ENCODE measurements around the gene ATP13A5. TPM values are rescaled to one million over a fixed set of nuclear protein-coding genes. Genes with fewer than 3 reads are reported as not detected.
A peak's percentile ranks its signal among the peaks of the same experiment; 100 is the strongest.

ATP13A5 gene
- total RNA-seq, 1 experiment from 2014 or later: not detected

GRCh38 chr3:193330555-193331204 is 47.9 kb downstream of the ATP13A5 start:
- intact Hi-C loops (cut with micrococcal nuclease; ENCODE audit: unreplicated experiment): no loop called here

GRCh38 chr3:193317682-193318300 is 60.8 kb downstream of the ATP13A5 start:
- no peak for TF ChIP-seq EZH2 (IDR thresholded peaks at IDR 0.05; ENCODE audit: borderline replicate concordance, low read depth, low read length, poor library complexity, severe bottlenecking)
- TF ChIP-seq CTCF (conservative IDR thresholded peaks at IDR 0.05; ENCODE audit: low read depth, low read length): no peak
- Histone ChIP-seq H3K27ac (ENCODE audit: low read depth, low read length, poor library complexity, severe bottlenecking) (no peak overlapping the region), H3K9me3 (ENCODE audit: low read depth, low read length, poor library complexity, severe bottlenecking) (no peaks in the 10 kb centered on the region), H3K4me3 (ENCODE audit: low read depth, low read length, poor library complexity, severe bottlenecking) (no peak overlapping the region), H3K36me3 (ENCODE audit: insufficient read depth, low read length, poor library complexity, severe bottlenecking) (no peaks in the 10 kb centered on the region), H3K4me1 (ENCODE audit: insufficient read depth, low read length, poor library complexity, severe bottlenecking) (no peaks in the 10 kb centered on the region), H3K27me3 (replicated peaks; ENCODE audit: insufficient read depth, low read depth, low read length, poor library complexity) (no peaks in the 10 kb centered on the region)
- no TSS peak for BruUV-seq (replicated peaks)
- ChIA-PET CTCF (no interaction called here), POLR2A (ENCODE audit: low non-redundant PET) (no interaction called here)
- intact Hi-C loops (cut with micrococcal nuclease; ENCODE audit: unreplicated experiment): no loop called here
- DNase-seq (ENCODE audit: low spot score): no peak

More at GRCh38 chr3:193330555-193331204, 47.9 kb downstream of the ATP13A5 start:
- no peaks in the 10 kb centered on the region for H3K27me3 ChIP-seq (replicated peaks; ENCODE audit: insufficient read depth, low read depth, low read length, poor library complexity)
- no peak overlapping the region for H3K27ac ChIP-seq (ENCODE audit: low read depth, low read length, poor library complexity, severe bottlenecking)
- DNase-seq (ENCODE audit: low spot score): no peak
- CTCF ChIA-PET: no interaction called here
- H3K4me3 ChIP-seq (ENCODE audit: low read depth, low read length, poor library complexity, severe bottlenecking): no peak overlapping the region
- no peaks in the 10 kb centered on the region for H3K9me3 ChIP-seq (ENCODE audit: low read depth, low read length, poor library complexity, severe bottlenecking)
- no peaks in the 10 kb centered on the region for H3K4me1 ChIP-seq (ENCODE audit: insufficient read depth, low read length, poor library complexity, severe bottlenecking)
- TF ChIP-seq EZH2 (IDR thresholded peaks at IDR 0.05; ENCODE audit: borderline replicate concordance, low read depth, low read length, poor library complexity, severe bottlenecking): no peak
- no peak for TF ChIP-seq CTCF (conservative IDR thresholded peaks at IDR 0.05; ENCODE audit: low read depth, low read length)
- BruUV-seq (replicated peaks): no TSS peak
- H3K36me3 ChIP-seq (ENCODE audit: insufficient read depth, low read length, poor library complexity, severe bottlenecking): no peaks in the 10 kb centered on the region
- POLR2A ChIA-PET (ENCODE audit: low non-redundant PET): no interaction called here

- no peaks in the 10 kb centered on the region for H3K36me3 ChIP-seq (ENCODE audit: insufficient read depth, low read length, poor library complexity, severe bottlenecking)
- H3K4me1 ChIP-seq (ENCODE audit: insufficient read depth, low read length, poor library complexity, severe bottlenecking): no peaks in the 10 kb centered on the region
- intact Hi-C loops (cut with micrococcal nuclease; ENCODE audit: unreplicated experiment): no loop called here
- H3K9me3 ChIP-seq (ENCODE audit: low read depth, low read length, poor library complexity, severe bottlenecking): no peaks in the 10 kb centered on the region
- no peak overlapping the region for H3K27ac ChIP-seq (ENCODE audit: low read depth, low read length, poor library complexity, severe bottlenecking)
- CTCF ChIA-PET: interaction anchor here (0.5 kb wide), 1 partner anchor 72 kb away, joined by 8 read pairs; no protein-coding TSS in a partner anchor
- TF ChIP-seq EZH2 (IDR thresholded peaks at IDR 0.05; ENCODE audit: borderline replicate concordance, low read depth, low read length, poor library complexity, severe bottlenecking): no peak
- peak; percentile 26; the same call in 1 of the 2 replicates for TF ChIP-seq CTCF (conservative IDR thresholded peaks at IDR 0.05; ENCODE audit: low read depth, low read length)
- no peaks in the 10 kb centered on the region for H3K27me3 ChIP-seq (replicated peaks; ENCODE audit: insufficient read depth, low read depth, low read length, poor library complexity)
- H3K4me3 ChIP-seq (ENCODE audit: low read depth, low read length, poor library complexity, severe bottlenecking): no peak overlapping the region
- no peak for DNase-seq (ENCODE audit: low spot score)
- POLR2A ChIA-PET (ENCODE audit: low non-redundant PET): no interaction called here
- no TSS peak for BruUV-seq (replicated peaks)
Observed at GRCh38 chr3:193314161-193314560, 64.4 kb downstream of the ATP13A5 start.
